Measurements from ENCODE around the gene ERGIC1. TPM values are rescaled to one million over a fixed set of nuclear protein-coding genes. Genes with fewer than 3 reads are reported as not detected.

The ERGIC1 gene
- total and polyA plus RNA-seq, 4 donors = 46.2 to 110 (median 88.6) TPM

- H3K27ac ChIP-seq (ENCODE audit: low read depth, low read length) = no peak overlapping the region
- peaks cover 6% of the 10 kb centered on the region for H3K4me1 ChIP-seq (ENCODE audit: control insufficient read depth, insufficient read depth, low read length)
- WGBS (ENCODE audit: insufficient coverage) = 79% methylated on average over 7 of the region's 15 CpGs
Observed at GRCh38 chr5:172953776-172954675, 120.0 kb downstream of the ERGIC1 start.

GRCh38 chr5:172954751-172955159, 120.7 kb downstream of the ERGIC1 start:
- WGBS (ENCODE audit: insufficient coverage) = 90% methylated on average over 5 of the region's 8 CpGs
- no peak for DNase-seq (ENCODE audit: low read depth in 4 of 6, low spot score in 6 of 6)
- Histone ChIP-seq H3K4me3 (ENCODE audit: low read depth, low read length) (no peak overlapping the region), H3K27ac (ENCODE audit: low read depth, low read length) (no peak overlapping the region), H3K27me3 (ENCODE audit: control insufficient read depth, insufficient read depth, low read length) (no peaks in the 10 kb centered on the region), H3K9me3 (ENCODE audit: control insufficient read depth, insufficient read depth, low read length) (no peaks in the 10 kb centered on the region), H3K36me3 (ENCODE audit: control insufficient read depth, insufficient read depth, low read length) (peaks cover 17% of the 10 kb centered on the region), H3K4me1 (ENCODE audit: control insufficient read depth, insufficient read depth, low read length) (peaks cover 11% of the 10 kb centered on the region)

More at GRCh38 chr5:172953776-172954675, 120.0 kb downstream of the ERGIC1 start:
- Histone ChIP-seq H3K27me3 (ENCODE audit: control insufficient read depth, insufficient read depth, low read length) (no peaks in the 10 kb centered on the region), H3K36me3 (ENCODE audit: control insufficient read depth, insufficient read depth, low read length) (peaks cover 23% of the 10 kb centered on the region), H3K4me3 (ENCODE audit: low read depth, low read length) (no peak overlapping the region), H3K9me3 (ENCODE audit: control insufficient read depth, insufficient read depth, low read length) (no peaks in the 10 kb centered on the region)
- DNase-seq (ENCODE audit: low read depth in 4 of 6, low spot score in 6 of 6) = no peak

- H3K27me3 ChIP-seq (ENCODE audit: control insufficient read depth, insufficient read depth, low read length) = no peaks in the 10 kb centered on the region
- no peak overlapping the region for H3K27ac ChIP-seq (ENCODE audit: low read depth, low read length)
- WGBS (ENCODE audit: insufficient coverage) = no CpG with 5 or more reads among the region's 3 CpGs
- H3K4me3 ChIP-seq (ENCODE audit: low read depth, low read length) = no peak overlapping the region
- H3K9me3 ChIP-seq (ENCODE audit: control insufficient read depth, insufficient read depth, low read length) = no peaks in the 10 kb centered on the region
- peaks cover 7% of the 10 kb centered on the region for H3K36me3 ChIP-seq (ENCODE audit: control insufficient read depth, insufficient read depth, low read length)
- peaks cover 19% of the 10 kb centered on the region for H3K4me1 ChIP-seq (ENCODE audit: control insufficient read depth, insufficient read depth, low read length)
- DNase-seq (ENCODE audit: low read depth in 4 of 6, low spot score in 6 of 6) = no peak
Observed at GRCh38 chr5:172956228-172956627, 122.2 kb downstream of the ERGIC1 start.

GRCh38 chr5:172956936-172957335, 122.9 kb downstream of the ERGIC1 start:
- Histone ChIP-seq H3K27me3 (ENCODE audit: control insufficient read depth, insufficient read depth, low read length) (no peaks in the 10 kb centered on the region), H3K27ac (ENCODE audit: low read depth, low read length) (no peak overlapping the region), H3K4me3 (ENCODE audit: low read depth, low read length) (no peak overlapping the region), H3K4me1 (ENCODE audit: control insufficient read depth, insufficient read depth, low read length) (peaks cover 19% of the 10 kb centered on the region), H3K36me3 (ENCODE audit: control insufficient read depth, insufficient read depth, low read length) (peaks cover under 1% of the 10 kb centered on the region), H3K9me3 (ENCODE audit: control insufficient read depth, insufficient read depth, low read length) (no peaks in the 10 kb centered on the region)
- DNase-seq (ENCODE audit: low read depth in 4 of 6, low spot score in 6 of 6) = no peak
- 72% methylated on average over 3 of the region's 4 CpGs for WGBS (ENCODE audit: insufficient coverage)

GRCh38 chr5:172957458-172957857, 123.4 kb downstream of the ERGIC1 start:
- H3K27ac ChIP-seq (ENCODE audit: low read depth, low read length) = no peak overlapping the region
- H3K36me3 ChIP-seq (ENCODE audit: control insufficient read depth, insufficient read depth, low read length) = no peaks in the 10 kb centered on the region
- peaks cover 19% of the 10 kb centered on the region for H3K4me1 ChIP-seq (ENCODE audit: control insufficient read depth, insufficient read depth, low read length)
- 83% methylated on average over 5 of the region's 5 CpGs for WGBS (ENCODE audit: insufficient coverage)
- H3K27me3 ChIP-seq (ENCODE audit: control insufficient read depth, insufficient read depth, low read length) = no peaks in the 10 kb centered on the region
- H3K4me3 ChIP-seq (ENCODE audit: low read depth, low read length) = no peak overlapping the region
- no peaks in the 10 kb centered on the region for H3K9me3 ChIP-seq (ENCODE audit: control insufficient read depth, insufficient read depth, low read length)
- DNase-seq (ENCODE audit: low read depth in 4 of 6, low spot score in 6 of 6) = no peak

- 1% methylated on average over 43 of the region's 54 CpGs for whole genome bisulfite sequencing (ENCODE audit: insufficient coverage)
- Histone ChIP-seq H3K36me3 (ENCODE audit: control insufficient read depth, insufficient read depth, low read length) (no peaks in the 10 kb centered on the region), H3K4me3 (ENCODE audit: low read depth, low read length) (peak overlapping the region; percentile 99), H3K27ac (ENCODE audit: low read depth, low read length) (peak overlapping the region; percentile 16), H3K4me1 (ENCODE audit: control insufficient read depth, insufficient read depth, low read length) (peaks cover 19% of the 10 kb centered on the region), H3K9me3 (ENCODE audit: control insufficient read depth, insufficient read depth, low read length) (no peaks in the 10 kb centered on the region), H3K27me3 (ENCODE audit: control insufficient read depth, insufficient read depth, low read length) (no peaks in the 10 kb centered on the region)
- DNase-seq (ENCODE audit: low read depth in 4 of 6, low spot score in 6 of 6) = peak in 3 of 6 donors; percentile 37 to 74 (median 63)
Observed at GRCh38 chr5:172958331-172959046, 124.4 kb downstream of the ERGIC1 start.

GRCh38 chr5:172959824-172960799, 126.1 kb downstream of the ERGIC1 start:
- DNase-seq (ENCODE audit: low read depth in 4 of 6, low spot score in 6 of 6) = no peak
- no peaks in the 10 kb centered on the region for H3K27me3 ChIP-seq (ENCODE audit: control insufficient read depth, insufficient read depth, low read length)
- no peak overlapping the region for H3K27ac ChIP-seq (ENCODE audit: low read depth, low read length)
- 5% methylated on average over 24 of the region's 28 CpGs for WGBS (ENCODE audit: insufficient coverage)
- peak overlapping the region; percentile 99 for H3K4me3 ChIP-seq (ENCODE audit: low read depth, low read length)
- peaks cover 4% of the 10 kb centered on the region for H3K36me3 ChIP-seq (ENCODE audit: control insufficient read depth, insufficient read depth, low read length)
- H3K9me3 ChIP-seq (ENCODE audit: control insufficient read depth, insufficient read depth, low read length) = no peaks in the 10 kb centered on the region
- H3K4me1 ChIP-seq (ENCODE audit: control insufficient read depth, insufficient read depth, low read length) = peaks cover 19% of the 10 kb centered on the region

- no peaks in the 10 kb centered on the region for H3K9me3 ChIP-seq (ENCODE audit: control insufficient read depth, insufficient read depth, low read length)
- no peak overlapping the region for H3K4me3 ChIP-seq (ENCODE audit: low read depth, low read length)
- no peak overlapping the region for H3K27ac ChIP-seq (ENCODE audit: low read depth, low read length)
- peaks cover 18% of the 10 kb centered on the region for H3K36me3 ChIP-seq (ENCODE audit: control insufficient read depth, insufficient read depth, low read length)
- DNase-seq (ENCODE audit: low read depth in 4 of 6, low spot score in 6 of 6) = no peak
- no peaks in the 10 kb centered on the region for H3K4me1 ChIP-seq (ENCODE audit: control insufficient read depth, insufficient read depth, low read length)
- 90% methylated on average over 2 of the region's 2 CpGs for WGBS (ENCODE audit: insufficient coverage)
- H3K27me3 ChIP-seq (ENCODE audit: control insufficient read depth, insufficient read depth, low read length) = no peaks in the 10 kb centered on the region
Observed at GRCh38 chr5:172969921-172970320, 135.9 kb downstream of the ERGIC1 start.

GRCh38 chr5:172971482-172971881, 137.4 kb downstream of the ERGIC1 start:
- Histone ChIP-seq H3K4me3 (ENCODE audit: low read depth, low read length) (no peak overlapping the region), H3K9me3 (ENCODE audit: control insufficient read depth, insufficient read depth, low read length) (no peaks in the 10 kb centered on the region), H3K36me3 (ENCODE audit: control insufficient read depth, insufficient read depth, low read length) (peaks cover 12% of the 10 kb centered on the region), H3K27me3 (ENCODE audit: control insufficient read depth, insufficient read depth, low read length) (no peaks in the 10 kb centered on the region), H3K4me1 (ENCODE audit: control insufficient read depth, insufficient read depth, low read length) (no peaks in the 10 kb centered on the region), H3K27ac (ENCODE audit: low read depth, low read length) (no peak overlapping the region)
- 100% methylated on average over 2 of the region's 3 CpGs for WGBS (ENCODE audit: insufficient coverage)
- DNase-seq (ENCODE audit: low read depth in 4 of 6, low spot score in 6 of 6) = no peak
